OCI-M1 (cell line): Measurements from ENCODE around the gene GPATCH1.
"Not testable (repeated sequence)": the region's sequence is repeated elsewhere in the genome, so short reads cannot be mapped to it uniquely, and the experiment has no call there.

Experiments used
- DNase-seq: peaks from one replicate; lab custom pipeline; 2025; lab: John Stamatoyannopoulos, UW

The GPATCH1 gene

GRCh38 chr19:33080761-33081681 is at the start of gene GPATCH1:
GPATCH1 (plus strand) TSS chr19:33081181; CDS start chr19:33081194, 13 bp downstream.
- DNase-seq, result peak; percentile 93

GRCh38 chr19:33032218-33032781 is 48.7 kb upstream of the GPATCH1 start:
- DNase-seq, result no peak

- DNase-seq, result no peak
Observed at GRCh38 chr19:33035461-33035860, 45.5 kb upstream of the GPATCH1 start.

GRCh38 chr19:33036370-33037167 is 44.4 kb upstream of the GPATCH1 start:
- not testable (repeated sequence) for DNase-seq

GRCh38 chr19:33037168-33038025 is 43.6 kb upstream of the GPATCH1 start:
- DNase-seq, result not testable (repeated sequence)

- DNase-seq, result no peak
Observed at GRCh38 chr19:33039108-33039599, 41.8 kb upstream of the GPATCH1 start.

GRCh38 chr19:33039815-33040214 is 41.2 kb upstream of the GPATCH1 start:
- no peak for DNase-seq

GRCh38 chr19:33040994-33041827 is 39.8 kb upstream of the GPATCH1 start:
- no peak for DNase-seq

GRCh38 chr19:33041828-33042160 is 39.2 kb upstream of the GPATCH1 start:
- not testable (repeated sequence) for DNase-seq

- no peak for DNase-seq
Observed at GRCh38 chr19:33047422-33047821, 33.6 kb upstream of the GPATCH1 start.

GRCh38 chr19:33048806-33049676 is 31.9 kb upstream of the GPATCH1 start:
- peak; percentile 22 for DNase-seq

- no peak for DNase-seq
Observed at GRCh38 chr19:33050110-33050509, 30.9 kb upstream of the GPATCH1 start.

GRCh38 chr19:33052352-33052972 is 28.5 kb upstream of the GPATCH1 start:
- DNase-seq, result peak; percentile 38

- no peak for DNase-seq
Observed at GRCh38 chr19:33054623-33055022, 26.4 kb upstream of the GPATCH1 start.

- DNase-seq, result no peak
Observed at GRCh38 chr19:33055718-33056117, 25.3 kb upstream of the GPATCH1 start.

GRCh38 chr19:33060586-33060985 is 20.4 kb upstream of the GPATCH1 start:
- no peak for DNase-seq

GRCh38 chr19:33062902-33063301 is 18.1 kb upstream of the GPATCH1 start:
- no peak for DNase-seq

- DNase-seq, result peak; percentile 28
Observed at GRCh38 chr19:33063356-33063752, 17.6 kb upstream of the GPATCH1 start.
